Trophoblast cell (in vitro differentiated cells and primary cell): ENCODE measurements around the gene OXNAD1.

Experiments
- DNase-seq, 2 donors: peaks; one replicate each; pipeline ENCODE4 v3.0.0-alpha.2; 2016
- H2AFZ ChIP-seq: 2 replicates; pipeline ENCODE4 v1.6.1; 2013; ENCODE audit warnings: low read length, moderate library complexity, mild to moderate bottlenecking; ENCODE audit not compliant: insufficient read depth, poor library complexity
- H2AK5ac ChIP-seq: 2 replicates; pipeline ENCODE4 v1.6.1; 2013; ENCODE audit warnings: mild to moderate bottlenecking, low read length
- H2BK120ac ChIP-seq: 2 replicates; pipeline ENCODE4 v1.6.1; 2013; ENCODE audit warnings: low read length, mild to moderate bottlenecking, moderate library complexity; ENCODE audit not compliant: insufficient read depth, poor library complexity
- H2BK12ac ChIP-seq: 2 replicates; pipeline ENCODE4 v1.6.1; 2013; ENCODE audit warnings: mild to moderate bottlenecking, low read length, moderate library complexity
- H2BK5ac ChIP-seq: 2 replicates; pipeline ENCODE4 v1.6.1; 2013; ENCODE audit warnings: low read length, low read depth, moderate library complexity, mild to moderate bottlenecking; ENCODE audit not compliant: poor library complexity
- H3K14ac ChIP-seq: 2 replicates; pipeline ENCODE4 v1.6.1; 2013; ENCODE audit warnings: mild to moderate bottlenecking, low read length
- H3K18ac ChIP-seq: 2 replicates; pipeline ENCODE4 v1.6.1; 2013; ENCODE audit warnings: mild to moderate bottlenecking, low read length
- H3K23ac ChIP-seq: 2 replicates; pipeline ENCODE4 v1.6.1; 2013; ENCODE audit warnings: low read length
- H3K27ac ChIP-seq: 2 replicates; pipeline ENCODE4 v1.5.1; 2013; ENCODE audit warnings: low read depth, mild to moderate bottlenecking, inconsistent platforms, low read length, moderate library complexity
- H3K27me3 ChIP-seq: 2 replicates; pipeline ENCODE4 v1.6.1; 2013; ENCODE audit warnings: inconsistent platforms, mild to moderate bottlenecking, low read length, moderate library complexity; ENCODE audit not compliant: insufficient read depth
- H3K36me3 ChIP-seq, 2 experiments: 1 replicate in 1 of 2; 2 replicates in 1 of 2; pipeline ENCODE4 v1.6.1; 2013; ENCODE audit warnings: low read length in 2 of 2, mild to moderate bottlenecking in 2 of 2, moderate library complexity in 1 of 2; ENCODE audit not compliant: insufficient read depth in 2 of 2, control insufficient read depth in 1 of 2
- H3K4ac ChIP-seq: 2 replicates; pipeline ENCODE4 v1.6.1; 2013; ENCODE audit warnings: low read depth, mild to moderate bottlenecking, low read length, moderate library complexity
- H3K4me1 ChIP-seq, 2 experiments: 1 replicate in 1 of 2; 2 replicates in 1 of 2; pipeline ENCODE4 v1.6.1; 2013; ENCODE audit warnings: low read length in 2 of 2, mild to moderate bottlenecking in 2 of 2, moderate library complexity in 1 of 2; ENCODE audit not compliant: insufficient read depth in 2 of 2, control insufficient read depth in 1 of 2
- H3K4me2 ChIP-seq: 2 replicates; pipeline ENCODE4 v1.6.1; 2013; ENCODE audit warnings: inconsistent platforms, mild to moderate bottlenecking, low read length, moderate library complexity
- H3K4me3 ChIP-seq: 2 replicates; pipeline ENCODE4 v1.5.1; 2013; ENCODE audit warnings: mild to moderate bottlenecking, low read depth, low read length, inconsistent platforms
- H3K79me1 ChIP-seq: one replicate; pipeline ENCODE4 v1.6.1; 2013; ENCODE audit warnings: low read length
- H3K79me2 ChIP-seq: 2 replicates; pipeline ENCODE4 v1.6.1; 2013; ENCODE audit warnings: low read length, mild to moderate bottlenecking; ENCODE audit not compliant: control insufficient read depth, insufficient read depth, poor library complexity
- H3K9ac ChIP-seq: 2 replicates; pipeline ENCODE4 v1.6.1; 2013; ENCODE audit warnings: mild to moderate bottlenecking, low read length
- H3K9me3 ChIP-seq: 2 replicates; pipeline ENCODE4 v1.6.1; 2013; ENCODE audit warnings: low read depth, mild to moderate bottlenecking, control low read depth, inconsistent platforms, low read length; ENCODE audit not compliant: insufficient read depth
- H4K12ac ChIP-seq: 2 replicates; pipeline ENCODE4 v1.6.1; 2013; ENCODE audit warnings: low read depth, mild to moderate bottlenecking, low read length, moderate library complexity
- H4K8ac ChIP-seq: 2 replicates; pipeline ENCODE4 v1.6.1; 2013; ENCODE audit warnings: low read depth, mild to moderate bottlenecking, low read length, moderate library complexity
- H4K91ac ChIP-seq: one replicate; pipeline ENCODE4 v1.6.1; 2013; ENCODE audit warnings: low read depth, mild to moderate bottlenecking, low read length, moderate library complexity
- WGBS: extraction: QIAGEN DNeasy Blood & Tissue Kit; methylation state at CpG from one replicate; pipeline ENCODE4 v1.1.7; 2013; ENCODE audit warnings: missing lambda C conversion rate; ENCODE audit not compliant: insufficient read length, insufficient coverage; ENCODE audit errors: extremely low coverage; 5-methylcytosine and 5-hydroxymethylcytosine counted together

Gene OXNAD1

DNA sequence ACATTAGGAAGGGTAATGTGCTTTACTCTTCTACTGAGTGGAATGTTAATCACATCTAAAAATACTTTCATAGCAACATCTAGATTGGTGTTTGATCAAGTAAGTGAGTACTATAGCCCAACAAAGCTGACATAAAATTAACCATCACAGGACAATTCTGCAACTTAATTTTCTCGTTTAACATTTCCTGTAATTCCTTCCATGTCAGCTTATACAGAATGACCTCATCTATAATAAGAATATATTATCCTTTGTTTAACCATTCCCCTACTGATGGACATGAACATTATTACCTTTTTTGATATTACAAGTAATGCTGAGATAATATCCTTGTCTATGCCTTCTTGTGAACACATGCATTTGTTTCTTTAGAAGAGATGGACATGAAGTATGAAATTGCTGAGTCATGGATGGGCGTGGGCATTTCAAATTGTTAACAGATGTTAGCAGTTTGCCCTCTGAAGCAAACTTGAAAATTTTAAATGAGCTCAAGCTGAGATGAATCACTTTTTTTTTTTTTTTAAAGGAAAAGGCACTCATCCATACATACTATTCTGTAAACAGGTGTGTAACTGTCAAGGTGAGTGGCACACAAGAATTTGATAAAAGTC, 85.1 kb downstream of the OXNAD1 start:
- H2BK12ac ChIP-seq: no peak overlapping the region
- no peak overlapping the region for H3K4ac ChIP-seq
- no peak overlapping the region for H3K4me3 ChIP-seq
- H3K36me3 ChIP-seq: peaks cover 0 to 4% of the 10 kb centered on the region in 2 experiments
- H2BK5ac ChIP-seq: no peak overlapping the region
- no peak overlapping the region for H3K4me2 ChIP-seq
- H3K27me3 ChIP-seq: no peaks in the 10 kb centered on the region
- no peak overlapping the region for H4K91ac ChIP-seq
- H4K8ac ChIP-seq: no peak overlapping the region
- no peaks in the 10 kb centered on the region for H3K79me1 ChIP-seq
- WGBS: no CpG with 5 or more reads among the region's 2 CpGs
- no peaks in the 10 kb centered on the region for H3K4me1 ChIP-seq
- no peak for DNase-seq
- H2AFZ ChIP-seq: no peak overlapping the region
- H4K12ac ChIP-seq: no peak overlapping the region
- no peaks in the 10 kb centered on the region for H3K79me2 ChIP-seq
- no peak overlapping the region for H2AK5ac ChIP-seq
- no peak overlapping the region for H3K23ac ChIP-seq
- H3K18ac ChIP-seq: no peak overlapping the region
- H3K9ac ChIP-seq: no peak overlapping the region
- no peak overlapping the region for H3K27ac ChIP-seq
- H3K14ac ChIP-seq: no peak overlapping the region
- H3K9me3 ChIP-seq: no peaks in the 10 kb centered on the region
- H2BK120ac ChIP-seq: no peak overlapping the region

DNA sequence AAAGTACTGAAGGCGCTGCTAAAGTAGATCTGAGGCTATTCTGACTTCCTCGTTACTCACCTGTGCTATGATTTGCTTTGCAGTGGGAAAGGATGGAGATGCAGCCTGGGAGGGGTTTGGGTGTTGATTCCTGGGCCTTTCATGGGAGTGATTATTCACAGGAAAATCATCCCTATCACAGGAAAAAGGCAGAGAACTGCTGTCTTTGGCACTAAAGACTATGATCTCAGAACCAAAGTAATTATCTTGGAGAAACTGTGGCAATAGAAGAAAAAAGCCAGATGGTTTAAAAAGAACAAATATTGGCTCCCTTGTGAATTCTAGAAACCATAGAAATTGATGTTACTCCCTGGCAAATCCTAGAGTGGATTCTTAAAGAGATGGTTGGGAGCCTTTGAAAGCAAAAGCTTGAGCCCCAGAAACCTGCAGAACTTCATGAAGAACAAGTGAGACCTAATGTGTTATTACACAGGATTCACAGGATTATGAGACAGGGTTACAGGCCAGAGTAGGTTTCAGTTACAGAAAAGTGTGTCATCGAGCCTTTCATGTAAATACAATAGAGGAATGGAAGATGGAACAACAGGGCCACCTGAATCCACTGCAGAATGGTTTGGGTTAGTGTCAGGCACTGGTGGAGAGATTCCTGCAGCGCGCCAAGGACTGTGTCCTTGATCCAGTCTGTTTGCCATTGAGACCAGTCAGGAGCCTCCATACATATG, 85.7 kb downstream of the OXNAD1 start:
- Histone ChIP-seq H3K79me1 (no peaks in the 10 kb centered on the region), H3K4ac (no peak overlapping the region), H3K79me2 (no peaks in the 10 kb centered on the region), H2BK5ac (no peak overlapping the region), H4K12ac (no peak overlapping the region), H3K18ac (no peak overlapping the region), H2AK5ac (no peak overlapping the region), H3K36me3 (peaks cover 0 to 4% of the 10 kb centered on the region in 2 experiments), H3K4me3 (no peak overlapping the region), H3K27ac (no peak overlapping the region), H4K91ac (no peak overlapping the region), H3K9me3 (no peaks in the 10 kb centered on the region), H3K23ac (no peak overlapping the region), H3K27me3 (no peaks in the 10 kb centered on the region), H2AFZ (no peak overlapping the region), H3K9ac (no peak overlapping the region), H3K4me1 (no peaks in the 10 kb centered on the region), H2BK120ac (no peak overlapping the region), H3K14ac (no peak overlapping the region), H2BK12ac (no peak overlapping the region), H4K8ac (no peak overlapping the region), H3K4me2 (no peak overlapping the region)
- DNase-seq: no peak
- no CpG with 5 or more reads among the region's 5 CpGs for WGBS

- no peak overlapping the region for H3K14ac ChIP-seq
- H3K27ac ChIP-seq: no peak overlapping the region
- no peak overlapping the region for H2BK120ac ChIP-seq
- WGBS: no CpG with 5 or more reads among the region's 2 CpGs
- H2AK5ac ChIP-seq: no peak overlapping the region
- H2BK12ac ChIP-seq: no peak overlapping the region
- no peaks in the 10 kb centered on the region for H3K79me2 ChIP-seq
- no peak overlapping the region for H4K91ac ChIP-seq
- H3K23ac ChIP-seq: no peak overlapping the region
- no peaks in the 10 kb centered on the region for H3K4me1 ChIP-seq
- H2AFZ ChIP-seq: no peak overlapping the region
- no peak overlapping the region for H3K4ac ChIP-seq
- no peak overlapping the region for H3K9ac ChIP-seq
- no peak overlapping the region for H3K4me3 ChIP-seq
- H3K79me1 ChIP-seq: no peaks in the 10 kb centered on the region
- H4K8ac ChIP-seq: no peak overlapping the region
- H3K27me3 ChIP-seq: no peaks in the 10 kb centered on the region
- H3K18ac ChIP-seq: no peak overlapping the region
- DNase-seq: no peak
- no peaks in the 10 kb centered on the region for H3K9me3 ChIP-seq
- no peaks in the 10 kb centered on the region for H3K36me3 ChIP-seq
- no peak overlapping the region for H3K4me2 ChIP-seq
- H2BK5ac ChIP-seq: no peak overlapping the region
- no peak overlapping the region for H4K12ac ChIP-seq
Measured at GRCh38 chr3:16352428-16352827, 87.4 kb downstream of the OXNAD1 start.

DNA sequence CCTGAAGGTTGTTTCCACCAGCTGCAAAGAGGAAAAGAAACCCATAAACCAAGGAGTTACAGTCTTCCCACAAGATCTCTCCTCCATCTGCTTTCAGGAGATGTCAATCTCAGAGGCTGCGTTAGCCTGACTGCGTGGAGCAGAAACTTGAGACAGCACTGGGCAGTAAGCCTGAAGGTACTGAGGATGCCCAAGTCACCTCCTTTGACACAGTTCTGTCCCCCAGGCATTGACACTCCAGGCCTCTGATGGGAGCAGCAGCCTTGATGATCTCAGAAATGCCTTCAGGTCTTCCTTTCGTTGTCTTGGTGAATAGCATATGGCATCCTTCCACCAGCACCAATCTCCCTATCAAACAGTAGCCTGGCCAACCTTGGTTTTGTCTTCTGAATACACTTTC, 89.3 kb downstream of the OXNAD1 start:
- H2BK12ac ChIP-seq: no peak overlapping the region
- H3K9ac ChIP-seq: no peak overlapping the region
- H3K18ac ChIP-seq: no peak overlapping the region
- no peaks in the 10 kb centered on the region for H3K9me3 ChIP-seq
- H3K14ac ChIP-seq: no peak overlapping the region
- H2AFZ ChIP-seq: no peak overlapping the region
- no peak for DNase-seq
- no peak overlapping the region for H4K8ac ChIP-seq
- no peaks in the 10 kb centered on the region for H3K79me2 ChIP-seq
- H3K27me3 ChIP-seq: no peaks in the 10 kb centered on the region
- no peaks in the 10 kb centered on the region for H3K4me1 ChIP-seq
- no peak overlapping the region for H3K4me2 ChIP-seq
- no peaks in the 10 kb centered on the region for H3K79me1 ChIP-seq
- H4K91ac ChIP-seq: no peak overlapping the region
- H3K23ac ChIP-seq: no peak overlapping the region
- H3K4ac ChIP-seq: no peak overlapping the region
- H2BK120ac ChIP-seq: no peak overlapping the region
- no CpG with 5 or more reads among the region's 3 CpGs for WGBS
- no peak overlapping the region for H3K4me3 ChIP-seq
- H3K27ac ChIP-seq: no peak overlapping the region
- H3K36me3 ChIP-seq: no peaks in the 10 kb centered on the region
- H2AK5ac ChIP-seq: no peak overlapping the region
- H4K12ac ChIP-seq: no peak overlapping the region
- H2BK5ac ChIP-seq: no peak overlapping the region
